Central memory CD8-positive, alpha-beta T cell (primary cell): ENCODE data around the gene TMED3.

ENCODE experiments used
- ATAC-seq: fragments of 150-1000 bp; cut with Tn5 transposase; replicated peaks from 2 replicates; pipeline ENCODE4 v1.10.0; 2022; ENCODE audit warnings: mild to moderate bottlenecking, moderate FRiP score, moderate number of reproducible peaks; ENCODE audit not compliant: poor library complexity, severe bottlenecking; ENCODE audit errors: extremely low read depth
- DNase-seq, 2 donors: peaks; one replicate each; pipeline ENCODE4 v3.0.0; 2021; ENCODE audit warnings: low spot score in 2 of 2
- H3K27ac Mint-ChIP-seq: one replicate; pipeline ENCODE4 v1.8.0; 2022; ENCODE audit warnings: low read depth, mild to moderate bottlenecking, moderate library complexity, mixed read lengths
- H3K27me3 Mint-ChIP-seq: one replicate; pipeline ENCODE4 v1.8.0; 2022; ENCODE audit warnings: mixed read lengths
- H3K36me3 Mint-ChIP-seq: one replicate; pipeline ENCODE4 v1.8.0; 2022; ENCODE audit warnings: mild to moderate bottlenecking, moderate library complexity, mixed read lengths; ENCODE audit not compliant: insufficient read depth
- H3K4me1 Mint-ChIP-seq: one replicate; pipeline ENCODE4 v1.8.0; 2022; ENCODE audit warnings: mixed read lengths
- H3K4me3 Mint-ChIP-seq: one replicate; pipeline ENCODE4 v1.8.0; 2022; ENCODE audit warnings: mild to moderate bottlenecking, moderate library complexity, mixed read lengths
- H3K9me3 Mint-ChIP-seq: one replicate; pipeline ENCODE4 v1.8.0; 2022; ENCODE audit warnings: mixed read lengths

Gene TMED3

DNA sequence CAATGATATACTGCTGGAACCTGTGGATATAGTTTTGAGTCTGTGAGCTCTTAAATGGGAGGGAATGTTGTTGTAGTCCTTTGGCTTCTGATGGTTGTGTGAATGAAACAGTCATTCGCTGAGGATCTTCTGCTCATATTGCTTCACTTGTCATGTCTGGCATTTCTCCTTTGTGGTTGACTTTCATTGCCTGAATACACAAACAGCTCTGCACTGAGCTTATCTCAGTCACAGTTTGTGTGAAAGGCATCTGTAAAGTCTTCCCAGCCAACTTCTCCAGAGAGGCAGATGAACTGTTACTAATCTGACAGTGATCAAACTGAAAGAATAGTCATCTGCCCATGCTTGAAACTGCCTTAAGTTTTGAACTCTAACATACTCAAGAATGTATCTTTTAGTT lies 59.8 kb downstream of the TMED3 start:
- Mint-ChIP-seq H3K9me3 (no peaks in the 10 kb centered on the region), H3K36me3 (peaks cover 2% of the 10 kb centered on the region), H3K27me3 (no peaks in the 10 kb centered on the region), H3K4me3 (no peak overlapping the region), H3K27ac (no peak overlapping the region), H3K4me1 (no peaks in the 10 kb centered on the region)
- no peak for DNase-seq
- ATAC-seq: no peak

DNA sequence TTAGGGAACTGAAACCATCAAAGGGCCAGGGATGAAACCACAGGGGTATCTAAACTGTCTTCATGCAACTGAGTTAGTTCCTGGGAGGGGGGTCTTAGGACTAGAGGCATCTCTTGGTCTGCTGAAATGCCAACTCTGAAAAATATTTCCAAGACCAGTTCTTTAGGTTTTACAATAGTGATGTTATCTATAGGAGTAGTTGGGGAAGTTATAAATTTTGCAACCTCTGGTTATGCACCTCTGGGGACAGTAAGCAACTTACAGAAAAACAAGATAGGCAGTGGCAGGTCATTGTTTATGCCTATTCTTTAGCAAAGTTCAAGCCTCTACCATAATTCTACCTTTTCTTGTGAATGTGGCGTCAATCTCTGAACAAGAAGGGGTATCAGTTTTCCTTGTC lies 60.7 kb downstream of the TMED3 start:
- Mint-ChIP-seq H3K36me3 (peaks cover 2% of the 10 kb centered on the region), H3K9me3 (no peaks in the 10 kb centered on the region), H3K27me3 (no peaks in the 10 kb centered on the region), H3K27ac (no peak overlapping the region), H3K4me3 (no peak overlapping the region), H3K4me1 (no peaks in the 10 kb centered on the region)
- ATAC-seq (no peak), DNase-seq (no peak)

DNA sequence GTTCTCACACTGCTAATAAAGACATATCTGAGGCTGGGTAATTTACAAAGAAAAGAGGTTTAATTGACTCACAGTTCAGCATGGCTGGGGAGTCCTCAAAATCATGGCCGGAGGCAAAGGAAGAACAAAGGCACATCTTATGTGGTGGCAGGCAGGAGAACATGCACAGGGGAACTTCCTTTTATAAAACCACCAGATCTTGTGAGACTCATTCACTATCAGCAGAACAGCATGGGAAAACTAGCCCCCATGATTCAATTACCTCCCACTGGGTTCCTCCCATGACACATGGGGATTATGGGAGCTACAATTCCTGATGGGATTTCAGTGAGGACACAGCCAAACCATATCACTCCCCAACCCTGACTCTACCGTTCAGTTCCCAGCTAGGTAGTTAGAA lies 61.5 kb downstream of the TMED3 start:
- peaks cover 2% of the 10 kb centered on the region for H3K36me3 Mint-ChIP-seq
- no peaks in the 10 kb centered on the region for H3K9me3 Mint-ChIP-seq
- ATAC-seq: no peak
- H3K4me1 Mint-ChIP-seq: no peaks in the 10 kb centered on the region
- no peak for DNase-seq
- H3K27ac Mint-ChIP-seq: no peak overlapping the region
- no peaks in the 10 kb centered on the region for H3K27me3 Mint-ChIP-seq
- H3K4me3 Mint-ChIP-seq: no peak overlapping the region
